ENCODE results near the gene LRRTM2. TPM values are rescaled to one million over a fixed set of nuclear protein-coding genes. Genes with fewer than 3 reads are reported as not detected.

LRRTM2 gene
- total RNA-seq, 4 donors from 2014 or later: 0.13 to 0.20 (median 0.16) TPM; not detected in 1

- no peak for DNase-seq (ENCODE audit: low spot score in 2 of 2)
- intact Hi-C loops (cut with DNase I; ENCODE audit: low total_unique reads): no loop called here
- 86 to 87% methylated on average over 4 of the region's 4 CpGs for WGBS, 2 donors
- H3K4me3 ChIP-seq (ENCODE audit: low read depth, poor library complexity, severe bottlenecking): no peak overlapping the region
- TF ChIP-seq CTCF (IDR thresholded peaks at IDR 0.05) (no peak), POLR2A (IDR thresholded peaks at IDR 0.05) (no peak)
Observed at GRCh38 chr5:138912093-138912492, 37.0 kb upstream of the LRRTM2 start.

- H3K4me3 ChIP-seq (ENCODE audit: low read depth, poor library complexity, severe bottlenecking): no peak overlapping the region
- no peak for TF ChIP-seq POLR2A (IDR thresholded peaks at IDR 0.05)
- TF ChIP-seq CTCF (IDR thresholded peaks at IDR 0.05): no peak
- DNase-seq (ENCODE audit: low spot score in 2 of 2): no peak
- intact Hi-C loops (cut with DNase I; ENCODE audit: low total_unique reads): no loop called here
Observed at GRCh38 chr5:138911441-138911840, 36.3 kb upstream of the LRRTM2 start.

GRCh38 chr5:138910546-138911185 is 35.5 kb upstream of the LRRTM2 start:
- WGBS, 2 donors: 92 to 93% methylated on average over 7 of the region's 7 CpGs
- intact Hi-C loops (cut with DNase I; ENCODE audit: low total_unique reads): no loop called here
- no peak overlapping the region for H3K4me3 ChIP-seq (ENCODE audit: low read depth, poor library complexity, severe bottlenecking)
- TF ChIP-seq POLR2A (IDR thresholded peaks at IDR 0.05) (no peak), CTCF (IDR thresholded peaks at IDR 0.05) (no peak)
- DNase-seq (ENCODE audit: low spot score in 2 of 2): no peak

- WGBS, 2 donors: 95 to 96% methylated on average over 2 of the region's 2 CpGs
- H3K4me3 ChIP-seq (ENCODE audit: low read depth, poor library complexity, severe bottlenecking): no peak overlapping the region
- TF ChIP-seq POLR2A (IDR thresholded peaks at IDR 0.05): no peak
- TF ChIP-seq CTCF (IDR thresholded peaks at IDR 0.05): no peak
- DNase-seq (ENCODE audit: low spot score in 2 of 2): no peak
- intact Hi-C loops (cut with DNase I; ENCODE audit: low total_unique reads): no loop called here
Observed at GRCh38 chr5:138909734-138910133, 34.6 kb upstream of the LRRTM2 start.

- DNase-seq (ENCODE audit: low spot score in 2 of 2): no peak
Observed at GRCh38 chr5:138905541-138905940, 30.4 kb upstream of the LRRTM2 start.

More at GRCh38 chr5:138905541-138905940, 30.4 kb upstream of the LRRTM2 start:
- WGBS, 2 donors: 94 to 100% methylated on average over 1 of the region's 1 CpG
- intact Hi-C loops (cut with DNase I; ENCODE audit: low total_unique reads): no loop called here
- TF ChIP-seq POLR2A (IDR thresholded peaks at IDR 0.05) (no peak), CTCF (IDR thresholded peaks at IDR 0.05) (no peak)
- no peak overlapping the region for H3K4me3 ChIP-seq (ENCODE audit: low read depth, poor library complexity, severe bottlenecking)

Measured in lower leg skin (tissue), 4 donors.